AG08396 (cell line): ENCODE data around the gene ADRM1.

Source experiments
- DNase-seq: peaks from one replicate; pipeline ENCODE4 v3.0.0; 2012; ENCODE audit warnings: low spot score, mixed read lengths

Gene ADRM1

GRCh38 chr20:62325172-62325905 is 22.5 kb downstream of the ADRM1 start:
- no peak for DNase-seq

GRCh38 chr20:62326559-62326958 is 23.8 kb downstream of the ADRM1 start:
- no peak for DNase-seq

GRCh38 chr20:62326959-62327725 is 24.3 kb downstream of the ADRM1 start:
- no peak for DNase-seq

- DNase-seq, result no peak
Observed at GRCh38 chr20:62327726-62328495, 25.1 kb downstream of the ADRM1 start.

GRCh38 chr20:62328684-62329388 is 26.0 kb downstream of the ADRM1 start:
- DNase-seq, result no peak

GRCh38 chr20:62329389-62330377 is 26.9 kb downstream of the ADRM1 start:
- no peak for DNase-seq

GRCh38 chr20:62330576-62331317 is 27.9 kb downstream of the ADRM1 start:
- no peak for DNase-seq

GRCh38 chr20:62331347-62331746 is 28.6 kb downstream of the ADRM1 start:
- no peak for DNase-seq

GRCh38 chr20:62332421-62332820 is 29.6 kb downstream of the ADRM1 start:
- DNase-seq, result no peak

- DNase-seq, result no peak
Observed at GRCh38 chr20:62332989-62333819, 30.4 kb downstream of the ADRM1 start.

GRCh38 chr20:62333820-62334595 is 31.2 kb downstream of the ADRM1 start:
- DNase-seq, result no peak

- no peak for DNase-seq
Observed at GRCh38 chr20:62334881-62335280, 32.1 kb downstream of the ADRM1 start.

- no peak for DNase-seq
Observed at GRCh38 chr20:62335532-62335931, 32.7 kb downstream of the ADRM1 start.

- DNase-seq, result no peak
Observed at GRCh38 chr20:62336329-62336728, 33.5 kb downstream of the ADRM1 start.

GRCh38 chr20:62336775-62337557 is 34.2 kb downstream of the ADRM1 start:
- DNase-seq, result no peak

GRCh38 chr20:62337558-62338293 is 34.9 kb downstream of the ADRM1 start:
- DNase-seq, result no peak

- DNase-seq, result no peak
Observed at GRCh38 chr20:62338294-62338620, 35.5 kb downstream of the ADRM1 start.
